Activated CD8-positive, alpha-beta T cell treated with anti-CD3 and anti-CD28 coated beads for 36 hours (primary cell): ENCODE results near the gene ADCY7. TPM values are rescaled to one million over a fixed set of nuclear protein-coding genes. Genes with fewer than 3 reads are reported as not detected.

ENCODE experiments used
- ATAC-seq: fragments of 200-7000 bp; cut with Tn5 transposase; one replicate; pipeline ENCODE4 v1.10.0; 2021; ENCODE audit warnings: mild to moderate bottlenecking, moderate library complexity
- CTCF ChIA-PET: fragments of 350-600 bp; sonication (Branson Sonifier 250); formaldehyde crosslinking; loops from one replicate; lab custom pipeline; 2021; ENCODE audit warnings: antibody characterized with exemption; lab: Charles Lee
- POLR2A ChIA-PET: fragments of 350-600 bp; sonication (Branson Sonifier 250); formaldehyde crosslinking; loops from one replicate; lab custom pipeline; 2021; ENCODE audit warnings: antibody characterized with exemption; lab: Charles Lee
- DNase-seq: peaks from one replicate; pipeline ENCODE4 v3.0.0-alpha.2; 2020
- H3K27ac Mint-ChIP-seq: one replicate; pipeline ENCODE4 v1.8.0; 2021; ENCODE audit warnings: mild to moderate bottlenecking, mixed read lengths
- H3K27me3 Mint-ChIP-seq: one replicate; pipeline ENCODE4 v1.8.0; 2021; ENCODE audit warnings: mixed read lengths
- H3K36me3 Mint-ChIP-seq: one replicate; pipeline ENCODE4 v1.8.0; 2021; ENCODE audit warnings: low read depth, mixed read lengths
- H3K4me1 Mint-ChIP-seq: one replicate; pipeline ENCODE4 v1.8.0; 2021; ENCODE audit warnings: low read depth, mixed read lengths
- H3K4me3 Mint-ChIP-seq: one replicate; pipeline ENCODE4 v1.8.0; 2021; ENCODE audit warnings: mild to moderate bottlenecking, moderate library complexity, mixed read lengths
- H3K9me3 Mint-ChIP-seq: one replicate; pipeline ENCODE4 v1.8.0; 2021; ENCODE audit warnings: mixed read lengths
- intact Hi-C: fragments of 100-400 bp; cut with micrococcal nuclease; formaldehyde crosslinking; loops from one replicate; pipeline ENCODE4 v1.10.0; 2022
- total RNA-seq, 2 experiments: library from RNA; stranded (reverse); gene quantifications; one replicate each; pipeline ENCODE4 v1.2.3, GENCODE V29; 2021
- TF ChIP-seq, protein P1 (sequence below): fragments of 200-600 bp; IDR thresholded peaks from one replicate; pipeline ENCODE4 v1.8.0; 2022; ENCODE audit warnings: antibody characterized with exemption, mild to moderate bottlenecking

The ADCY7 gene
- total RNA-seq = 10 to 100 TPM; 89.9 to 92.1 TPM

- peak within 1 kb of the TSS; percentile 95 for H3K27ac Mint-ChIP-seq
- TF ChIP-seq, protein P1, sequence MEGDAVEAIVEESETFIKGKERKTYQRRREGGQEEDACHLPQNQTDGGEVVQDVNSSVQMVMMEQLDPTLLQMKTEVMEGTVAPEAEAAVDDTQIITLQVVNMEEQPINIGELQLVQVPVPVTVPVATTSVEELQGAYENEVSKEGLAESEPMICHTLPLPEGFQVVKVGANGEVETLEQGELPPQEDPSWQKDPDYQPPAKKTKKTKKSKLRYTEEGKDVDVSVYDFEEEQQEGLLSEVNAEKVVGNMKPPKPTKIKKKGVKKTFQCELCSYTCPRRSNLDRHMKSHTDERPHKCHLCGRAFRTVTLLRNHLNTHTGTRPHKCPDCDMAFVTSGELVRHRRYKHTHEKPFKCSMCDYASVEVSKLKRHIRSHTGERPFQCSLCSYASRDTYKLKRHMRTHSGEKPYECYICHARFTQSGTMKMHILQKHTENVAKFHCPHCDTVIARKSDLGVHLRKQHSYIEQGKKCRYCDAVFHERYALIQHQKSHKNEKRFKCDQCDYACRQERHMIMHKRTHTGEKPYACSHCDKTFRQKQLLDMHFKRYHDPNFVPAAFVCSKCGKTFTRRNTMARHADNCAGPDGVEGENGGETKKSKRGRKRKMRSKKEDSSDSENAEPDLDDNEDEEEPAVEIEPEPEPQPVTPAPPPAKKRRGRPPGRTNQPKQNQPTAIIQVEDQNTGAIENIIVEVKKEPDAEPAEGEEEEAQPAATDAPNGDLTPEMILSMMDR = no peak
- CTCF ChIA-PET = interaction anchor here (0.8 to 1.6 kb wide), 4 partner anchors 8 to 105 kb away, joined by 3 to 15 read pairs (median 6); no protein-coding TSS in a partner anchor
- intact Hi-C loops = no loop called here
- ATAC-seq (peak; percentile 79), DNase-seq (peak; percentile 91)
- peaks cover 22% of the 10 kb centered on the region for H3K36me3 Mint-ChIP-seq
- POLR2A ChIA-PET = interaction anchor here (0.6 to 16.4 kb wide), 10 partner anchors 8 to 198 kb away, joined by 3 to 215 read pairs (median 4); no protein-coding TSS in a partner anchor
- H3K27me3 Mint-ChIP-seq = no peaks in the 10 kb centered on the region
- peaks cover 2% of the 10 kb centered on the region for H3K9me3 Mint-ChIP-seq
- H3K4me1 Mint-ChIP-seq = peaks cover 70% of the 10 kb centered on the region
- peak within 1 kb of the TSS; percentile 84 for H3K4me3 Mint-ChIP-seq
Measured at GRCh38 chr16:50266337-50267091, at the start of gene ADCY7. Gene ADCY7 (plus strand): TSS chr16:50266551. CDS start chr16:50288180, 21,629 bp downstream.

DNA sequence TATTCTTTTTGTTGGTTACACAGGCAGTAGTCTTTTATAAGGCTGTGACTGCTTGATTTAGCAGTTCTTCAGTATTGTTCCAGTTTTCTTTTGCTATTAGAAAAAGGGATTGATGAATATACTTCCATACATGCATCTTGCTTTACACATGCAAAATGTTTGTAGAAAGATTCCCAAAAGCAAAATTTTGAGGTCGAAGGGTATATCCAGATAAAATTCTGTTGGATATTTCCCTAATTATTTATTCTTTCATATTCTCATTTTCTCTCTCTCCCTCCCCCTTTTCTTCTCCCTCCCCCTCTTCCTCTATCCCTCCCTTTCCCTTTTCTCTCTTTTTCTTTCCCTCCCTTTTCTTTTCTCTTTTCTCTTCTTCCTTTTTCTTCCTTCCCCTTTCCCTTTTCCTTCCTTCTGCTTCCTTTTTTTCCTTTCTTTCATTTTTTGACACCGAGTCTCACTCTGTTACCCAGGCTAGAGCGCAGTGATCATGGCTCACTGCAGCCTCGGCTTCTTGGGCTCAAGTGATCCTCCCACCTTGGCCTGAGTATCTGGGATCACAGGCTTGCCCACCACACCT is 46.9 kb upstream of the ADCY7 start:
- TF ChIP-seq, protein P1 = no peak
- Mint-ChIP-seq H3K27me3 (no peaks in the 10 kb centered on the region), H3K27ac (no peak overlapping the region), H3K9me3 (no peaks in the 10 kb centered on the region), H3K4me1 (peaks cover 11% of the 10 kb centered on the region), H3K36me3 (peaks cover 19% of the 10 kb centered on the region), H3K4me3 (no peak overlapping the region)
- ATAC-seq = no peak
- ChIA-PET POLR2A (no interaction called here), CTCF (no interaction called here)
- intact Hi-C loops = loop anchor here (10.0 kb wide), 4 partner anchors 65 to 195 kb away; partner anchors contain the start of gene CNEP1R1
- no peak for DNase-seq

GRCh38 chr16:50224286-50224685 is 42.1 kb upstream of the ADCY7 start:
- intact Hi-C loops = no loop called here

GRCh38 chr16:50227120-50227519 is 39.2 kb upstream of the ADCY7 start:
- CTCF ChIA-PET = interaction anchor here (1.0 to 1.1 kb wide), 3 partner anchors 28 to 438 kb away, joined by 3 read pairs; no protein-coding TSS in a partner anchor
- intact Hi-C loops = no loop called here
- TF ChIP-seq, protein P1 = no peak
- Mint-ChIP-seq H3K4me3 (no peak overlapping the region), H3K36me3 (peaks cover 23% of the 10 kb centered on the region), H3K4me1 (peaks cover 9% of the 10 kb centered on the region), H3K27me3 (no peaks in the 10 kb centered on the region), H3K27ac (no peak overlapping the region), H3K9me3 (no peaks in the 10 kb centered on the region)
- DNase-seq = no peak
- ATAC-seq = peak; percentile 13
- POLR2A ChIA-PET = no interaction called here

More at GRCh38 chr16:50224286-50224685, 42.1 kb upstream of the ADCY7 start:
- H3K27me3 Mint-ChIP-seq = no peaks in the 10 kb centered on the region
- no peak overlapping the region for H3K27ac Mint-ChIP-seq
- no peak for DNase-seq
- no peaks in the 10 kb centered on the region for H3K9me3 Mint-ChIP-seq
- no peak for ATAC-seq
- H3K4me1 Mint-ChIP-seq = peaks cover 9% of the 10 kb centered on the region
- TF ChIP-seq, protein P1 = no peak
- H3K4me3 Mint-ChIP-seq = no peak overlapping the region
- POLR2A ChIA-PET = no interaction called here
- H3K36me3 Mint-ChIP-seq = peaks cover 25% of the 10 kb centered on the region
- CTCF ChIA-PET = interaction anchor here (0.8 to 1.6 kb wide), 6 partner anchors 8 to 103 kb away, joined by 3 to 5 read pairs (median 4); no protein-coding TSS in a partner anchor
